AG04449 (cell line): ENCODE data around the gene CCDC102B.

Experiments
- CTCF ChIA-PET: fragments of 350-600 bp; formaldehyde crosslinking; extraction: SDS; loops from one replicate; lab custom pipeline; 2021; ENCODE audit warnings: antibody characterized with exemption; lab: Yijun Ruan, JAX
- POLR2A ChIA-PET: fragments of 400-600, 350-600 bp; formaldehyde crosslinking; extraction: SDS; loops from one replicate; lab custom pipeline; 2020; ENCODE audit warnings: antibody characterized with exemption, inconsistent platforms; lab: Yijun Ruan, JAX
- DNase-seq: peaks from one replicate; pipeline ENCODE4 v3.0.0-alpha.2; 2010; ENCODE audit warnings: low read depth, low spot score
- H3K4me3 ChIP-seq: 2 replicates; pipeline ENCODE4 v1.5.1; 2011; ENCODE audit warnings: low read depth, mild to moderate bottlenecking, control low read depth, low read length
- TF ChIP-seq, protein P1 (sequence below): IDR thresholded peaks from one replicate; pipeline ENCODE4 v1.5.1; 2011; ENCODE audit warnings: mild to moderate bottlenecking, moderate library complexity, low read length, control low read depth, inconsistent platforms; ENCODE audit not compliant: insufficient read depth; ENCODE audit errors: missing control alignments

The CCDC102B gene

DNA sequence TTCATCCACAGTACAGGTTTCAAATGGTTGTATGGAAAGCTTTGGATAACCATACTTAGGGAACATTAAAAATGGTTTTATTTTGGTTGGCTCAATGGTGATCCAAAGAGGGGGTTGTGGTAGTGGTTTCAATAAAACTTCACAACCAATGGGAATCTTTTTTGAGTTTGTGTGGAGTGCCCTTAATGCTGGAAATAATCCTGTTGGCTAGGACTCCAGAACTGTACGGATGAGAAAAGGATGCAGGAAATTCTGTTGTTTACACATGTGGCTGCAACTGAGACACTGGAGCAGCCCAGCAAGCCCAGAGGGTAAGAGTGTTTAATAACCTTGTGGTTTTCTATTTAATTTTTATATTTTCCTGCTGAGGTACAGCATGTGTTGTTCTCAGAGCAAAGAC lies at the start of gene CCDC102B:
TSS of gene CCDC102B (plus strand) at position 210 of the 400 bp plus-strand sequence. CDS start 38,684 bp downstream, outside the sequence.
- peak within 1 kb of the TSS; percentile 20 for H3K4me3 ChIP-seq
- ChIA-PET POLR2A (no interaction called here), CTCF (no interaction called here)
- TF ChIP-seq, protein P1, sequence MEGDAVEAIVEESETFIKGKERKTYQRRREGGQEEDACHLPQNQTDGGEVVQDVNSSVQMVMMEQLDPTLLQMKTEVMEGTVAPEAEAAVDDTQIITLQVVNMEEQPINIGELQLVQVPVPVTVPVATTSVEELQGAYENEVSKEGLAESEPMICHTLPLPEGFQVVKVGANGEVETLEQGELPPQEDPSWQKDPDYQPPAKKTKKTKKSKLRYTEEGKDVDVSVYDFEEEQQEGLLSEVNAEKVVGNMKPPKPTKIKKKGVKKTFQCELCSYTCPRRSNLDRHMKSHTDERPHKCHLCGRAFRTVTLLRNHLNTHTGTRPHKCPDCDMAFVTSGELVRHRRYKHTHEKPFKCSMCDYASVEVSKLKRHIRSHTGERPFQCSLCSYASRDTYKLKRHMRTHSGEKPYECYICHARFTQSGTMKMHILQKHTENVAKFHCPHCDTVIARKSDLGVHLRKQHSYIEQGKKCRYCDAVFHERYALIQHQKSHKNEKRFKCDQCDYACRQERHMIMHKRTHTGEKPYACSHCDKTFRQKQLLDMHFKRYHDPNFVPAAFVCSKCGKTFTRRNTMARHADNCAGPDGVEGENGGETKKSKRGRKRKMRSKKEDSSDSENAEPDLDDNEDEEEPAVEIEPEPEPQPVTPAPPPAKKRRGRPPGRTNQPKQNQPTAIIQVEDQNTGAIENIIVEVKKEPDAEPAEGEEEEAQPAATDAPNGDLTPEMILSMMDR, result no peak
- DNase-seq, result peak; percentile 12

DNA sequence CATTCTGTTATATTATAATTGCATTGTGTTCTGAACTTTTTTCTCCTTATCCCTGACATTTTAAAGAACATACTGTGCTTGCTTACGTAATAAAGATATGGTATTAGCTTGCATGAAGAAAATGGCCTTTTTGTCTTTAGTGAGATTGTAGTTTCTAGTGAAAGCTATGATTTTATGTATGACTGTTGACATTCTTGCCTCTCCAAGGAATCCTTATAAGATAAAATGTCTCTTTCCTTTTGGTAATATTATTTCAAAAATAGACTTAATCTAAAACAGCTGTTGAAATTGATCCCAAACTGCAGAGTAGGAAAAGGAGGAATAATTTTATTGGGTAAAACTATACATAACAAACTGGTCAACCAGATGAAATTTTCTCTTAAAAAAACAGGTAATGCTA lies 40.8 kb upstream of the CCDC102B start:
- POLR2A ChIA-PET, result no interaction called here

DNA sequence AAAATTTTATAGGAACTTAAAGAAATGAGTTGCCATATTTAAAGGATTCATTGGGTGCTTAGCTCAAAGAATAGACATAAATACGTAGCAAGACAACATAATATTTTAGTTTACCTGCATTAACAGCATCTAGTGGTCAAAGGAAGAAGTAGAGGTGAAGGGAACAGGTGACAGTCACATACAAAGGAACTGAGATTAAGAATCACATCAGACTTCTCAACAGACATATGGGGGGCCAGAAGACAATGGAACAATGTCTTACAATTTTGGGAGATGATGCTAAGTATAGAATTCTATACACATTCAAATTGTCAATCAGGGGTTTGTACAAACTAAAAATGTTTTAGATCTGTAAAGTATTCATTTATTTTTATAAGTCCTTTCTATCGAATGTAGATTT lies 38.6 kb upstream of the CCDC102B start:
- no peak for DNase-seq
- ChIA-PET POLR2A (no interaction called here), CTCF (no interaction called here)
- no peak overlapping the region for H3K4me3 ChIP-seq
- TF ChIP-seq, protein P1, result no peak

More for the DNA sequence above, 40.8 kb upstream of the CCDC102B start:
- no peak overlapping the region for H3K4me3 ChIP-seq
- CTCF ChIA-PET, result interaction anchor here (1.2 kb wide), 1 partner anchor 10 kb away, joined by 3 read pairs; no protein-coding TSS in a partner anchor
- TF ChIP-seq, protein P1, result no peak
- DNase-seq, result no peak

DNA sequence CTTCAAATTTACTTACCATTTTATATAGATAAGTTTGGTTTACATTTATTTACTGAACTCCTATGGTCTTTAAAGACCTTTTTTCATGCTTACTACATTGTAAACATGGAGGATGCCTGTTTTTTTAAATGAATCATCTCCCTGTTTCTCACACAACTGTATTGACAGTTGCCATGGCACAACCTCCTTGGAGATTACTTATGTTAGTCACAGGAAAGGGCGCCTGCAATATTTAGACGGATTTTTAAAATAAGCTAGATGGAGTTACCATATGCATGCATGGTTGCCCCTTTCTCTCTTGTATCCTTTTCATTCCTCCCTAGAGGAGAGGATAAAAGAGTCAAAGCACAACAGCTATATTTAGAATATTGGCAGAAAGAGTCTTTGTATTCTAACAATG lies 34.8 kb upstream of the CCDC102B start:
- POLR2A ChIA-PET, result no interaction called here
- no peak overlapping the region for H3K4me3 ChIP-seq
- CTCF ChIA-PET, result interaction anchor here (0.9 kb wide), 1 partner anchor 70 kb away, joined by 3 read pairs; no protein-coding TSS in a partner anchor
- TF ChIP-seq, protein P1, result no peak
- no peak for DNase-seq

DNA sequence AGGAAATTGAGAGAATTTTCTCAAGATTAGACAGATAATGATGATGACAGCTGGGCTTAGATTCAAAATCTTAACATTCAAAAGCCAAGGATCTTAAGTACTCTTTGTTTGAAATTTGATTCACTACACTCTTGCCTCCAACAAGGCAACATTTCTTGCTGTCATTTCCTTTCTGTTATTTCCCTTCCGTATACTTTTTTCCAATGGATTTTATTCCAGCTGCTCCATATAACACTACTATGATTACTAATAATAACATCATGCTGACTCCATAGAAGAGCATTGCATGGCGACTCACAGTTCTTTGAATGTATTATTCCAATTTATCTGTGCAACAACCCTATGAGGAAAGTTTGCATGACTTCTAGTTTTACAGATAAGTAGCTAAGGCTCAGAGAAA lies 33.9 kb upstream of the CCDC102B start:
- no peak overlapping the region for H3K4me3 ChIP-seq
- ChIA-PET CTCF (no interaction called here), POLR2A (no interaction called here)

DNA sequence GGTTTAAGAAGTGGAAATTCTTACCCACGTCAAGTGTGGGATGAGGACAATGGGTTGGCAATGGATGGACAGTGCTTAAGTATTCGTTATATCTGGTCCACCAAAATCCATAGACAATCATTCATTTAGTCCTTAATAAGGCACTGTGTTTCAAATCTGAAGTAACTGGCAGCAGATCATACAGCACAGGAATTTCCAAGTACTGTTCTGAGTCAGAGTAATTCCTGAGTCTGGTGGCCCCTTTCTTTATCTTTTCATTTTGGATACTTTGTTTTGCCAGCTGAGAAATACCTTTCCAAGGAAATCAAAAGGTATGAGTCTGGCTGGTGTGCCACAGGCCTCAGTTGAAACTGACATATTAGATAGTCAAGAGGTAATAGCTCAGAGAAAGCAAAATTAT lies 31.4 kb upstream of the CCDC102B start:
- DNase-seq, result no peak
- TF ChIP-seq, protein P1, result no peak
- ChIA-PET CTCF (no interaction called here), POLR2A (no interaction called here)
- no peak overlapping the region for H3K4me3 ChIP-seq

More for the DNA sequence above, 33.9 kb upstream of the CCDC102B start:
- no peak for DNase-seq
- TF ChIP-seq, protein P1, result no peak
